IMR-90 (cell line): ENCODE data around the gene LDAF1. TPM values are rescaled to one million over a fixed set of nuclear protein-coding genes. Genes with fewer than 3 reads are reported as not detected.

ENCODE experiments used
- ATAC-seq: fragments of 200-7000 bp; cut with Tn5 transposase; 2 replicates; pipeline ENCODE4 v1.9.1; 2020; ENCODE audit warnings: low read depth, mild to moderate bottlenecking, moderate library complexity
- BruUV-seq: library from RNA; stranded (reverse); fragments of 400-500 nt; replicated peaks from 2 replicates; lab custom pipeline; 2021; lab: Mats Ljungman, UMichigan
- CTCF ChIA-PET: fragments of 300-600 bp; formaldehyde crosslinking; extraction: SDS; loops from one replicate; lab custom pipeline; 2021; ENCODE audit warnings: antibody characterized with exemption; lab: Yijun Ruan, JAX
- POLR2A ChIA-PET: fragments of 300-600 bp; sonication (Branson Sonifier 250); formaldehyde crosslinking; loops from one replicate; lab custom pipeline; 2022; ENCODE audit warnings: antibody characterized with exemption; ENCODE audit not compliant: unreplicated experiment; lab: Charles Lee
- DNase-seq: peaks from one replicate; pipeline ENCODE4 v3.0.0; 2013
- H2AFZ ChIP-seq: replicated peaks from 2 replicates; pipeline ENCODE3; 2013; ENCODE audit warnings: low read length, mild to moderate bottlenecking; ENCODE audit not compliant: poor library complexity
- H2AK5ac ChIP-seq: 2 replicates; pipeline ENCODE4 v1.6.1; 2013; ENCODE audit warnings: low read depth, low read length, inconsistent platforms
- H2AK9ac ChIP-seq: replicated peaks from 2 replicates; pipeline ENCODE3; 2013; ENCODE audit warnings: mild to moderate bottlenecking, low read depth, low read length, moderate library complexity; ENCODE audit not compliant: poor library complexity
- H2BK120ac ChIP-seq: 2 replicates; pipeline ENCODE4 v1.6.1; 2013; ENCODE audit warnings: low read depth, low read length, inconsistent platforms
- H2BK15ac ChIP-seq: 3 replicates; pipeline ENCODE4 v1.6.1; 2013; ENCODE audit warnings: low read depth, low read length, inconsistent platforms
- H2BK20ac ChIP-seq: 2 replicates; pipeline ENCODE4 v1.6.1; 2013; ENCODE audit warnings: low read depth, mild to moderate bottlenecking, inconsistent platforms, low read length, moderate library complexity
- H2BK5ac ChIP-seq: 2 replicates; pipeline ENCODE4 v1.6.1; 2013; ENCODE audit warnings: mild to moderate bottlenecking, low read depth, low read length, inconsistent platforms; ENCODE audit not compliant: poor library complexity, severe bottlenecking
- H3K14ac ChIP-seq: replicated peaks from 2 replicates; pipeline ENCODE4 v1.6.1; 2013; ENCODE audit warnings: low read depth, low read length, inconsistent platforms
- H3K18ac ChIP-seq: 2 replicates; pipeline ENCODE4 v1.6.1; 2013; ENCODE audit warnings: low read depth, low read length, control low read depth
- H3K23ac ChIP-seq: 2 replicates; pipeline ENCODE4 v1.6.1; 2013; ENCODE audit warnings: low read depth, low read length, inconsistent platforms
- H3K27ac ChIP-seq: 2 replicates; pipeline ENCODE4 v1.5.1; 2013; ENCODE audit warnings: mild to moderate bottlenecking, control low read depth, low read length; ENCODE audit not compliant: insufficient read depth
- H3K27me3 ChIP-seq: 2 replicates; pipeline ENCODE4 v1.6.1; 2013; ENCODE audit warnings: low read length; ENCODE audit not compliant: control insufficient read depth, insufficient read depth
- H3K36me3 ChIP-seq: 2 replicates; pipeline ENCODE4 v1.6.1; 2013; ENCODE audit warnings: low read length, mixed read lengths; ENCODE audit not compliant: control insufficient read depth, insufficient read depth
- H3K4ac ChIP-seq: 2 replicates; pipeline ENCODE4 v1.6.1; 2013; ENCODE audit warnings: low read depth, low read length, inconsistent platforms
- H3K4me1 ChIP-seq: 2 replicates; pipeline ENCODE4 v1.6.1; 2013; ENCODE audit warnings: low read length, mixed read lengths; ENCODE audit not compliant: control insufficient read depth, insufficient read depth
- H3K4me2 ChIP-seq: 2 replicates; pipeline ENCODE4 v1.6.1; 2013; ENCODE audit warnings: low read depth, mild to moderate bottlenecking, control low read depth, low read length, moderate library complexity
- H3K4me3 ChIP-seq: 2 replicates; pipeline ENCODE4 v1.5.1; 2013; ENCODE audit warnings: low read depth, mild to moderate bottlenecking, control low read depth, low read length, moderate library complexity; ENCODE audit not compliant: insufficient read depth
- H3K56ac ChIP-seq: 2 replicates; pipeline ENCODE4 v1.6.1; 2013; ENCODE audit warnings: low read length, inconsistent platforms; ENCODE audit not compliant: insufficient read depth; ENCODE audit errors: extremely low read depth
- H3K79me1 ChIP-seq, 2 experiments: 2 replicates each; pipeline ENCODE4 v1.6.1; 2013; ENCODE audit warnings: low read length in 2 of 2, inconsistent platforms in 1 of 2, low read depth in 1 of 2
- H3K9ac ChIP-seq: 2 replicates; pipeline ENCODE4 v1.6.1; 2013; ENCODE audit warnings: low read depth, low read length, control low read depth
- H3K9me1 ChIP-seq: 2 replicates; pipeline ENCODE4 v1.6.1; 2013; ENCODE audit warnings: low read length, inconsistent platforms; ENCODE audit not compliant: insufficient read depth
- H3K9me3 ChIP-seq: 2 replicates; pipeline ENCODE4 v1.6.1; 2013; ENCODE audit warnings: low read length; ENCODE audit not compliant: control insufficient read depth, insufficient read depth
- H4K20me1 ChIP-seq: 2 replicates; pipeline ENCODE4 v1.6.1; 2013; ENCODE audit warnings: low read length, inconsistent platforms; ENCODE audit not compliant: insufficient read depth
- H4K5ac ChIP-seq: 2 replicates; pipeline ENCODE4 v1.6.1; 2013; ENCODE audit warnings: mild to moderate bottlenecking, low read depth, low read length, control low read depth
- H4K8ac ChIP-seq, 2 experiments: 2 replicates each; pipeline ENCODE4 v1.6.1; 2013; ENCODE audit warnings: low read depth in 2 of 2, low read length in 2 of 2, control low read depth in 1 of 2, inconsistent platforms in 1 of 2
- H4K91ac ChIP-seq: 2 replicates; pipeline ENCODE4 v1.6.1; 2013; ENCODE audit warnings: low read depth, low read length, inconsistent platforms; ENCODE audit not compliant: insufficient read depth
- BHLHE40 ChIP-seq: fragments of 150-350 bp; IDR thresholded peaks from 2 replicates; pipeline ENCODE4 v1.6.1; 2016; ENCODE audit warnings: mild to moderate bottlenecking, low read depth, low read length
- CEBPB ChIP-seq: IDR thresholded peaks from 2 replicates; pipeline ENCODE4 v1.6.1; 2012; ENCODE audit warnings: low read depth, low read length, improper control_type of control experiment
- CHD1 ChIP-seq: IDR thresholded peaks from 2 replicates; pipeline ENCODE4 v1.6.1; 2012; ENCODE audit warnings: low read depth, low read length, improper control_type of control experiment
- CTCF ChIP-seq: conservative IDR thresholded peaks from 2 replicates; pipeline ENCODE4 v1.5.1; 2012; ENCODE audit warnings: mild to moderate bottlenecking, low read depth, low read length, improper control_type of control experiment
- FOS ChIP-seq: fragments of 150-350 bp; IDR thresholded peaks from 2 replicates; pipeline ENCODE4 v1.6.1; 2016; ENCODE audit warnings: low read depth, low read length
- MAFK ChIP-seq: IDR thresholded peaks from 2 replicates; pipeline ENCODE4 v1.6.1; 2012; ENCODE audit warnings: low read depth, low read length, improper control_type of control experiment
- MAZ ChIP-seq: IDR thresholded peaks from 2 replicates; pipeline ENCODE4 v1.6.1; 2012; ENCODE audit warnings: low read depth, mild to moderate bottlenecking, low read length, improper control_type of control experiment, moderate library complexity, borderline replicate concordance
- MXI1 ChIP-seq: IDR thresholded peaks from 2 replicates; pipeline ENCODE4 v1.6.1; 2012; ENCODE audit warnings: low read depth, mild to moderate bottlenecking, low read length, moderate library complexity, borderline replicate concordance
- NFE2L2 ChIP-seq: fragments of 150-350 bp; IDR thresholded peaks from 2 replicates; pipeline ENCODE4 v1.6.1; 2016; ENCODE audit warnings: low read depth, mild to moderate bottlenecking, low read length
- POLR2A ChIP-seq: IDR thresholded peaks from 2 replicates; pipeline ENCODE4 v1.6.1; 2012; ENCODE audit warnings: mild to moderate bottlenecking, low read depth, low read length
- RAD21 ChIP-seq: IDR thresholded peaks from 2 replicates; pipeline ENCODE4 v1.6.1; 2012; ENCODE audit warnings: low read length, improper control_type of control experiment
- RCOR1 ChIP-seq: IDR thresholded peaks from 2 replicates; pipeline ENCODE4 v1.6.1; 2012; ENCODE audit warnings: mild to moderate bottlenecking, low read length, improper control_type of control experiment; ENCODE audit not compliant: insufficient replicate concordance
- RFX5 ChIP-seq: IDR thresholded peaks from 2 replicates; pipeline ENCODE4 v1.8.0; 2012; ENCODE audit warnings: low read depth, mild to moderate bottlenecking, low read length, moderate library complexity
- WGBS, 2 experiments: methylation state at CpG; one replicate each; pipeline versions ENCODE4 v1.1.5 to v1.1.7; 2013; ENCODE audit warnings: missing lambda C conversion rate in 2 of 2; ENCODE audit not compliant: insufficient read length in 1 of 2; ENCODE audit errors: extremely low coverage in 2 of 2; 5-methylcytosine and 5-hydroxymethylcytosine counted together
- dilution Hi-C: fragments of 300-500 bp; cut with HindIII; formaldehyde crosslinking; loops from one replicate; pipeline ENCODE4 v1.14.3; 2018; ENCODE audit warnings: low sequenced_read_pairs; ENCODE audit not compliant: unreplicated experiment
- in situ Hi-C: fragments of 300-500 bp; cut with MboI; formaldehyde crosslinking; loops from 3 replicates; pipeline ENCODE4 v1.14.3; 2019; ENCODE audit warnings: low sequenced_read_pairs, inconsistent platforms, mixed read lengths
- intact Hi-C: fragments of 100-400 bp; cut with micrococcal nuclease; formaldehyde crosslinking; loops from 2 replicates; pipeline ENCODE4 v1.10.0; 2022
- polyA plus RNA-seq, 3 experiments: library from polyadenylated mRNA; depleted of rRNA; stranded (reverse); fragments of >200 nt; gene quantifications; 2 replicates each; pipeline ENCODE4 v1.2.3, GENCODE V29; 2012; ENCODE audit warnings: low replicate concordance in 1 of 3
- total RNA-seq: library from RNA; depleted of rRNA; stranded (reverse); fragments of >200 nt; gene quantifications from 2 replicates; pipeline ENCODE4 v1.2.3, GENCODE V29; 2012
- TF ChIP-seq, protein P1 (sequence below): fragments of 150-350 bp; IDR thresholded peaks from 2 replicates; pipeline ENCODE4 v1.6.1; 2017; ENCODE audit warnings: mild to moderate bottlenecking, antibody characterized with exemption, low read length, low read depth

The LDAF1 gene
- total and polyA plus RNA-seq, 2 of the 4 experiments (the other 2 are of a cell fraction): 21.0 to 62.2 TPM

- no peak for TF ChIP-seq FOS
Measured at GRCh38 chr16:21185659-21186325, 27.3 kb downstream of the LDAF1 start (continued).

DNA sequence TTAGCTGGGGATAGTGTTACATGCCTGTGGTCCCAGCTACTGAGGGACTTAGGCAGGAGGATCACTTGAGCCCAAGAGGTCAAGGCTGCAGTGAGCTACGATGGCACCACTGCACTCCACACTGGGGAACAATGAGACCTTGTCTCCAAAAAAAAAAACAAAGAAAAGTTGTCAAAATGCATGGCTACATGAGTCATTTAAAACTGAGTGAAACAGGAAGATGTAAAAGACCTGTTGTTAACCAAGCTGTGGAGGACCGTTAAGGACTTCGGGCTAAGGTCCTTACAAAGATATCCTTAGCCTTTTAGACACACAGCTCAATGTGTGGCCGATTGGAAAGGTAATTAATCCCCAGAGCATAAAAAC lies 27.8 kb downstream of the LDAF1 start:
- CTCF ChIA-PET: interaction anchor here (0.6 to 2.0 kb wide), 2 partner anchors 17 to 114 kb away, joined by 3 to 17 read pairs; no protein-coding TSS in a partner anchor
- H3K56ac ChIP-seq: no peak overlapping the region
- H2BK120ac ChIP-seq: no peak overlapping the region
- 80% methylated on average over 1 of the region's 4 CpGs; no CpG with 5 or more reads in 1 of the 2 experiments for WGBS, 2 experiments
- H4K20me1 ChIP-seq: no peaks in the 10 kb centered on the region
- H3K4me1 ChIP-seq: peaks cover 6% of the 10 kb centered on the region
- no peak overlapping the region for H3K27ac ChIP-seq
- intact Hi-C loops: no loop called here
- no peak overlapping the region for H2AK5ac ChIP-seq
- no peak overlapping the region for H2BK15ac ChIP-seq
- BruUV-seq: no TSS peak
- H3K14ac ChIP-seq: no peak overlapping the region
- no peak overlapping the region for H3K4me2 ChIP-seq
- POLR2A ChIA-PET: interaction anchor here (0.6 kb wide), 1 partner anchor 11 kb away, joined by 3 read pairs; no protein-coding TSS in a partner anchor
- no peak overlapping the region for H4K91ac ChIP-seq
- H3K36me3 ChIP-seq: peaks cover 10% of the 10 kb centered on the region
- H2BK20ac ChIP-seq: no peak overlapping the region
- H3K9me3 ChIP-seq: no peaks in the 10 kb centered on the region; the same call in 1 of the 2 replicates
- H3K9ac ChIP-seq: no peak overlapping the region
- no peak overlapping the region for H2AFZ ChIP-seq
- H3K23ac ChIP-seq: no peak overlapping the region
- no peak overlapping the region for H4K5ac ChIP-seq
- in situ Hi-C loops: loop anchor here (5.0 kb wide), 1 partner anchor 111 kb away; no protein-coding TSS in a partner anchor
- no peak overlapping the region for H2AK9ac ChIP-seq
- H2BK5ac ChIP-seq: no peak overlapping the region
- H3K27me3 ChIP-seq: no peaks in the 10 kb centered on the region
- H4K8ac ChIP-seq: no peak overlapping the region
- no peaks in the 10 kb centered on the region for H3K79me1 ChIP-seq
- no peaks in the 10 kb centered on the region for H3K9me1 ChIP-seq
- no peak overlapping the region for H3K18ac ChIP-seq
- no peak overlapping the region for H3K4me3 ChIP-seq
- DNase-seq (peak; percentile 23), ATAC-seq (no peak)
- dilution Hi-C loops: no loop called here
- no peak overlapping the region for H3K4ac ChIP-seq
- TF ChIP-seq FOS: no peak
- no peak for TF ChIP-seq POLR2A
- no peak for TF ChIP-seq MXI1
- no peak for TF ChIP-seq RFX5
- TF ChIP-seq CHD1: no peak
- TF ChIP-seq RAD21: no peak
- TF ChIP-seq NFE2L2: no peak
- TF ChIP-seq BHLHE40: no peak
- no peak for TF ChIP-seq MAFK
- TF ChIP-seq, protein P1, sequence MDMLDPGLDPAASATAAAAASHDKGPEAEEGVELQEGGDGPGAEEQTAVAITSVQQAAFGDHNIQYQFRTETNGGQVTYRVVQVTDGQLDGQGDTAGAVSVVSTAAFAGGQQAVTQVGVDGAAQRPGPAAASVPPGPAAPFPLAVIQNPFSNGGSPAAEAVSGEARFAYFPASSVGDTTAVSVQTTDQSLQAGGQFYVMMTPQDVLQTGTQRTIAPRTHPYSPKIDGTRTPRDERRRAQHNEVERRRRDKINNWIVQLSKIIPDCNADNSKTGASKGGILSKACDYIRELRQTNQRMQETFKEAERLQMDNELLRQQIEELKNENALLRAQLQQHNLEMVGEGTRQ: no peak
- TF ChIP-seq CTCF: no peak
- no peak for TF ChIP-seq CEBPB
- no peak for TF ChIP-seq MAZ
- TF ChIP-seq RCOR1: no peak
